Peyer's patch (tissue), 4 donors: ENCODE data around the gene MYO3B.

Source experiments
- POLR2A ChIP-seq, 2 donors: fragments of 450-650 bp; IDR thresholded peaks; one replicate each; pipeline ENCODE4 v1.5.1; 2017; ENCODE audit warnings: antibody characterized with exemption in 2 of 2, mild to moderate bottlenecking in 2 of 2, moderate library complexity in 2 of 2
- TF ChIP-seq, protein P1 (sequence below), 6 experiments: fragments of 450-650 bp in 4 of 6; fragments of 200-600 bp in 2 of 6; sonication (generic) in 1 of 6; IDR thresholded peaks; one replicate each; pipeline ENCODE4 v1.5.1; 2017 to 2019; ENCODE audit warnings: antibody characterized with exemption in 6 of 6, mild to moderate bottlenecking in 3 of 6, moderate library complexity in 1 of 6

DNA sequence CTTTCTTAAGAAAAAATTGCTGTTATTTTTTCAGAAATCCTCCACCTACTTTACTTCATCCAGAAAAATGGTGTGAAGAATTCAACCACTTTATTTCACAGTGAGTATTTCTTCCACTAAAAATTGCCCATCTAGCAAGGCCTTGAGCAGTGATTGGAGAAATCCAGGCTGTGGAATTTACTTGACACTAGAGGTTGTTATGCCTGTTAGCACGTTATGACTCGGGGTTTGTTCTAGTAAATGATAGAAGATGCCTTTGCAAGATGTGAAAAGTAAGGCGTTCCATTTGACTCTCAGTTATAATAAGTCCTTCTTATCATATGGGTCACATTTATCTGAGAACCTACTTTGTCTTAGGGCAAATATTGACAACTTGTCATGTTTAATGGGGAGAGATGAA, 157.4 kb downstream of the MYO3B start:
- TF ChIP-seq, protein P1, sequence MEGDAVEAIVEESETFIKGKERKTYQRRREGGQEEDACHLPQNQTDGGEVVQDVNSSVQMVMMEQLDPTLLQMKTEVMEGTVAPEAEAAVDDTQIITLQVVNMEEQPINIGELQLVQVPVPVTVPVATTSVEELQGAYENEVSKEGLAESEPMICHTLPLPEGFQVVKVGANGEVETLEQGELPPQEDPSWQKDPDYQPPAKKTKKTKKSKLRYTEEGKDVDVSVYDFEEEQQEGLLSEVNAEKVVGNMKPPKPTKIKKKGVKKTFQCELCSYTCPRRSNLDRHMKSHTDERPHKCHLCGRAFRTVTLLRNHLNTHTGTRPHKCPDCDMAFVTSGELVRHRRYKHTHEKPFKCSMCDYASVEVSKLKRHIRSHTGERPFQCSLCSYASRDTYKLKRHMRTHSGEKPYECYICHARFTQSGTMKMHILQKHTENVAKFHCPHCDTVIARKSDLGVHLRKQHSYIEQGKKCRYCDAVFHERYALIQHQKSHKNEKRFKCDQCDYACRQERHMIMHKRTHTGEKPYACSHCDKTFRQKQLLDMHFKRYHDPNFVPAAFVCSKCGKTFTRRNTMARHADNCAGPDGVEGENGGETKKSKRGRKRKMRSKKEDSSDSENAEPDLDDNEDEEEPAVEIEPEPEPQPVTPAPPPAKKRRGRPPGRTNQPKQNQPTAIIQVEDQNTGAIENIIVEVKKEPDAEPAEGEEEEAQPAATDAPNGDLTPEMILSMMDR (IDR thresholded peaks at IDR 0.05) = no peak
- TF ChIP-seq POLR2A (IDR thresholded peaks at IDR 0.05) = no peak
